NCI-H2171 treated with DMSO at 0.1 percent for 48 hours (cell line): ENCODE measurements around the gene GGCX.
"Not testable (repeated sequence)": the region's sequence is repeated elsewhere in the genome, so short reads cannot be mapped to it uniquely, and the experiment has no call there.

Experiments used
- DNase-seq: peaks from one replicate; lab custom pipeline; 2025; lab: John Stamatoyannopoulos, UW

The GGCX gene

DNA sequence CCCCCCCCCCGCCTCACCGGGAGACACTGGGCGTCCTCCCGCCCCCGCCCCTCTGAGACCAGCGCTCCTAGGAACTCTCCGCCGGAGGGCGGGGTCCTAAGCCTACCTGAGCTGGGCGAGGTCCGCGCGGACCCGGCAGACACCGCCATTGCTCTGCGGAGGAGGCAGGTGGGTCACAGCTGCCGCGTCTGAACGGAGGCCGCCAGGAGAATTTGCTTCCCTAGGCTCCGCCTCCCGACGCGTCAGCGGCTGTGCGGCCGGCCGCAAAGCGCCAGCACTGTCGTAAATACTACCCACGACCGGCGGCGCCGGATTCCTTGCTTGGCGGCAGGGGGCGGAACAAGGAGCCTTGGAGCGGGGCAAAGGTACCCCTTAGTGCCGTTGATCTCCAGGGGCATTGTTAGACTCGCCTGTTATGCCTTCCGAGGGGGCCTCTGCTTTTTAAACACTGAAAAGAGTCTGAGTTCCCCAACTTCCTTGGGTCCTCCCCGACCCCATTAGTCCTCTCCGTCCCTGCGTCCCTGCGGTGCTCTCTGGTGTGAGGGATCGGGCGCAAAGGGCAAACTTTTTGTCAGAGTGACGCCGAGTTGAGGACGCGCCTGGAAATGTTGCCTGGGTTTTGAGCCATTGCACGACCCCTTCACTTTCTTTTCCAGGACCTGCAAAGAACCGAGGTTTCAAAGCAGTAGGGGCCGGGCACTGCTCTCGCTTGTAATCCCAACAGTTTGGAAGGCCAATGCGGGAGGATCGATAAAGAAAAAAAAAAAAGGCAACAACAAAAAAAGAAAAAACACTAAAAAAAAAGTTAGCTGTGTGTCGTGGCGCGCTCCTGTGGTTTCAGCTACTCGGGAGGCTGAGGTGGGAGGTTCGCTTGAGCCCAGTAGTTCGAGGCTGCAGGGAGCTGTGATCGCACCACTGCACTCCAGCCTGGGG is at the start of gene GGCX:
Gene GGCX (minus strand): TSS at position 214 of the 933 bp plus-strand sequence. CDS start 65 bp downstream, at position 149.
- peak; percentile 96 for DNase-seq

DNA sequence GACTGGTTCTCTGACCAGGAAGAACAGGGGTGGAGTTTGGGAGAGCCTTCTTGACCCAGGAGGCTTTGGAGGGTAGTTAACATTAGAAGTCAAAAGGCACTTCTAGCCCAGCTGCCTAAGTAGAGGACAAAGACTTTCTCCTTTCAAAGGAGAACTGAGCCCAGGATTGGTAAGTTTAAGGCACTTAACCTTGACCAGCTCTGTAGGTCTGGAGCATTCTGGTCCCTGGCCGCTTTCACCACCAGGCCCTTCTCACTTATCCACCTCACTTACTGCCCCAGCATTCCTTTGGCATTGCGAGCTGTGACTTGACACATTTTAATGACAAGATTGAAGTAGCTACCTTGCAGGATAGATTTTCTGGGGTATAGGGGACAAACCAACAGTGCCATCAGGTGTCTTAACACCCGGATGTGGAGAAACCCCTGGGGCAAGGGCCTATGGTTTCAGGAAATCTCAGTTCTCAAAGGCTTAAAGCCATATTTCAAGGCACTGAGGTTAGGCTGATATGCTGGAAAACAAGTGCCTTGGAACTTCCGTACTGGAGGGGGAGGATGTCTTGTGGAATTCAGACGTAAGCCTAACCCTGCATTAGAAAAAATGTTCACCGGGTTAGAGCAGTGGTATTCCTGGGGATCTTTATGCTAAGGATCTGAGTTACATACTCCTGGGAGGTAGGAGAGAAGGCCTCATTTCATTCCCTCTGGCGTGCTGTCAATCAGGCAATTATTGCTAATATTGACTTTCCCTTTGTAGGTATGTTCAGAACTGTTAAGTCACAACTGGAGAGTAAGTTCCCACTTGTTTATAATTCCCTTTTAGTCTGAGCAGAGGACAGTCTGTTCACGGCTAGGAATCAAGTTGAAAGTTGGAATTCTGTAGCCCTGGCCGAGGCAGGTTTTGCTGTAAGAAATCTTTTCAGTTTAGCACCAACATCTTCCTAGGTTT is 46.2 kb upstream of the GGCX start:
- no peak for DNase-seq

DNA sequence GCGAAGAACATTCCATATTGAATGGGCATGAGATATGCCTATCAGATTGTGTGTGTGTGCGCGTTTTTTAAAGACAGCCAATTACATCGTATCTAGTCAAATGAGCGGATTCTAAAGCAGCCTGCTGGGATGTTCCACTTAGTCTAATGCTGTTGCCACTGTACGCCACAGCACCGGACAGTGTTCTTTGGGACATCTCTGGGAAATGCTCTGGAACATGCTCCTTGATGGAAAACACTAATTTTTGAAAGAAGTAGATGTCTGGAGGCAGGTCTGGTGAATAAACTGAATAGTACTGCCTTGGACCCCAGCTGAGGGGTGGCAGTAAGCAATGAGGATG is 44.8 kb upstream of the GGCX start:
- DNase-seq, result no peak

DNA sequence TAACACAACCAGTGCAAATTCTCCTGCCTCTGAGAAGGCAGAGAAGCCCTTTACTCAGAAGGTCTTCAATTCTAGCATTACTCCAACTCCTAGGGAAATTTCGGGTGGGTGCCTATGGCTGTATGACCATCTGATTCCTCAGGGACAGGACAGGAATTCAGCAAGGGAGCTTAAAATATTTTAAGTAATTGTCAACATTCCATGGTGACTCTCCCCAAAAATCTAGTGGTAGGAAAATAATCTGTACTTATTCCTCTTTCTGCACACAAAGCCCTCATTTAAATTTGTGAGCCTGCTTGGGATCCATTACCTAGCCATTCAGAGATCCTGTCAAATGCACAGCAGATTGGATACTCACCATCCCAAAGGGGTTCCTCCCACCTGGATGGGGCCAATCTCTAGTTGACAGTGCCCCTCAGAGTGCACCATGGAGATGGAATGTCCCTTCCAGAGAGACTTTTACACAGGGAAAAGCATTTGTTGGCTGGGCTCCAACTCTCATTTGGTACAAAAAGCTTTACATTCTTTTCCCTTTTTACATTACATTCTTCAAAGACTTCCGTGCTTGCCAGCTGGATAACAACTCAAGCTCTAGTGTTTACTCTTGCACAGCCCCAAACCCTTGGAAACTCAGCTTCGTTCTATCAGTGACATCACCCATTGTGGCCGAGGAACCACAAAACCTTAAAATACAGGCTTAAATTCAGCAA is 44.3 kb upstream of the GGCX start:
- no peak for DNase-seq

DNA sequence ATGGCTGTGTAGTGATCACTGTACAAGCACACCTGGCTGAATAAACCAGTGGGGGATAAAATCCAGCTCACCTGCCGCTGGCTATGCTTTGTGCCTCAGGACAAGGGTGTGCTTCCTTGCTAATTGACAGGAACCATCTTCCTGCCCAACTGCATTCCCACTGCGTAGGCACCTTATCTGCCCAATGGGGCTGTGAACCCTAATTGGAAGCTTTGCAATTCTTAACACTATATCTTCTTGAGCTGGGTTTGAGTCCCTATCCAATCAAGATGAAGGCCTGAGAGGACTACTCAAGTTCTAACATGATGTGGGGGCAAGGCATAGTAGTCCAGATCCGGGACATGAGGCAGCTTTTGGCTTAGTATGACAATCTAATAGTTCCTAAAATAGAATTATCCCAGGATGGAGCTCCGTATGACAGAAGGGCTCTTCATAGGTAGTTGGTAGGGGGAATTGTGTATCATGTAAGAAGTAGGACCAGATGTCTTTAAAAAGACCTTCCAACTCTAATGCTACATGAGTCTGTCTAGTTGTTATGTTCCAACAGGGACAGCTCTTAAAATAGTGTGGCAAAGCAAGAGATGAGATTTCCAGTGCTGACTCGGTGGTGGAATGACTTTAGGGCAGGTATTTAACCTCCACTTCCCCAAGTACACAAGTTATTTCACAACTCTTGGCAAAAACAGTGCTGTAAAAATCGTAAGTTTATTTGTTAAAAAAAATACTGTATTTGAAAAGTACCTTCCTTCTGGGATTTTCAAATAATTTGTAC is 43.5 kb upstream of the GGCX start:
- no peak for DNase-seq

DNA sequence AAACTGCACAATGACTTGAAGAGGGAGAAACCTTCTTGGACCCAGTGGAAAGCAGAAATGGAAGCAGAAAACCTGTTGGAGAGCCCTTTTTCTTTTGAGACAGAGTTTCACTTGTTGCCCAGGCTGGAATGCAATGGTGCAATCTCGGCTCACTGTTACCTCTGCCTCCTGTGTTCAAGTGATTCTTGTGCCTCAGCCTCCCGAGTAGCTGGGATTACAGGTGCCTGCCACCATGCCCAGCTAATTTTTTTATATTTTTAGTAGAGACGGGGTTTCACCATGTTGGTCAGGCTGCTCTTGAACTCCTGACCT is 42.8 kb upstream of the GGCX start:
- not testable (repeated sequence) for DNase-seq

DNA sequence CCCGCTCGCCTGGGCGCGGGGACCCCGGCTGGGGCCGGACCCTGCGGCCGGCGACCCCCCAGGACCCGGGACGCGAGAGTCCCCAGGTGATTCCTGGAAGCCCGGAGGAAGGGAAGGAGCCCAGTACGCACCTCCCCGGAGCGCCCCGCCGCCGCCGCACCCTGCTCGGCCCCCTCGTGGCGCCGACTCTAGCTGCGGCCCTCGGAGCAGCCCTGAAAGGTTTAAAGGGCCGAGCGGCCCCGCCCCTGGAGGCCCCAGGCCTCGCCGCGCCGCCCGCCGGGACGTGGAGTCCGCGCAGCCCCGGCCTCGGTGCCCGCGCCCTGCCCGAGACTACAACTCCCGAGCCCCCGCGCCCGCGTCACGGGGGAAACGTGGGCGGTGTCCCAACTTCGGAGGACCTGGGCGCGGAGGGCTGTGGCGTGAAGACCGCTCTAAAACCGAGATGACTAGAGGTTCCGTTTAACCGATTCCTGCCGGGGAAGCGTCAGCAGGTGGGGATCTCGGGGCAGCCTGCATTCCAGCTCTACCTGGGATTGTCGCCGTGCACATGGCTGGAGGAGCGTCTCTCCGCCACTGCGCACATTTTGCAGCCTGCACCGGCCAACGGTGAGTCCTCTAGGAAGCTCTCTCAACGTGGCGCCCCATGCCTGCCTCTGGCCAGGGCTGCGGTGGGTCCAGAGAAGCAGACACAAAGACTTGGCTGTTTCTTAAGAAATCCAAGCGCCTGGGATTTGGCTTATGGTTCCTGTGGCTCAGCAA is 41.4 kb upstream of the GGCX start, which contains the start of gene TMEM150A:
Gene TMEM150A (minus strand): TSS at position 223 of the 759 bp plus-strand sequence. CDS start 750 bp downstream, outside the sequence.
- DNase-seq, result peak; percentile 75

DNA sequence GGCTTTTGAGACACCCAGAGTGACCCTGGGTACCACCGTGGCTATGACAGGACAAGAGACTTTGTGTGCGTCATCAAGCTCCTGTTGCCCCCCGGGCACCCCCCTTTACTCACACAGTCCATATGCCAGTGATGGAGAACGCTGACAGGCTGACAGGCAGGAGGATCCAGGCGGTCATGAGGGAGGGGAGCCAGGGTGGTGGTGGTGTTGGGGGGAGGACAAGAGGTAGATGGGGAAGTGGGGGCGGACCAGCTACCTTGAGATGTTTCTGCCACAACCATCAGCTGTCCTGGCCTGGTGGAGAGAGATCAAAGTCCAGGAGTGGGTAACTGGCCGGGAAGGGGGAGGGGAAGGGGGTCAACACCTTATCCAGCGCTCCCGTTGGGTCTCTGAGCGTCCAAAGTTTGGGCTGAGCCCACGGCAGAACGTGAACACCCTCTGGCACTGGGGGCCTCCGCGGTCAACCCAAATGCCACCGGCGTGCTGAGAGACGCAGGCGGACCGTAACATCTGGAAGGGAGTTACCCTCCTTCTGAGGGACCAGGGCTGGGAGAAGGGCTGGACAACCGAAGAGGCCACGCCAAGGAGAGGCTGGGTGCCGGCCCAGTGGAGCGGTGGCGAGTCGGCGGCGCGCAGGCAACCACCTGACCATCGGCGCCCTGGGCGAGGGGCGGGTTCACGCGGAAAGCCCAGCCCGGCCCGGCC is 40.6 kb upstream of the GGCX start:
- DNase-seq, result no peak

DNA sequence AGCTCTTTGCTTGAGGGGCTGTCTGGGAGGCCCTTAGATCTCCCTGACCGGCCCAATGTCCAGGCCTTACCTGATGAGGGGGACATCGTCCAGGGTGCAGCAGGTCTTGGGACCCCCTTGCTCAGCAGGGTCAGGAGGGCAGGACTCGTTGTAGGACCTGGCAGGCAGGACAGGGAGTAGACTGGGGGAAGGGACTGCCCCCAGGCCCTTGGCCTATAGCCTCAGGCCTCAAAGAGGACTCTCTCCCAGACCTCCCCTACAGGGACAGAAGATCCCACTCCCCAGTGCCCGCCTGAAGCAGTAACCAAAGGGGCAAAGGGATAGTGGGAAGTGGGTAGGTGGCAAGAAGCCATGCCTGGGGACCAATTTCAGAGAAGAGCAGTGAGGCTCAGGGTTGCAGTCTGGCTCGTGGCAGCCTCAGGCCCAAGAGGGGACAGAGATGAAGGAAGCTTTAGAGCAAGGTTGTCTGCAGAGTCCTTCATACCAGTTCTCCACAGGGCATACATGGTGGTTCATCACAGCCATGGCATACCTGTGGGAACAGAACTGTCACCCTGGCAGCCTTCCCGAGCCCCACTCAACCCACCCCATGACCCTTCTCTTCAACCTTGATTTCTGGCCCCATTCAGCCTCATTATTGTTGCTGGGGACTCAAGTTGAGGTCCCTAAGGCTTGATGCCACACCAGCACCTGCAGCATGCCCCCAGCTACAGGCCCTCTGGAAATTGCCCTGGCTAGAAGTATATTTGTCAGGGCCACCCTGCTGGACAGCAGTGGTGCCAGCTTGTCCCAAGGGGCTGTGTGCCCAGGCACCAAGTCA is 39.9 kb upstream of the GGCX start:
- no peak for DNase-seq

DNA sequence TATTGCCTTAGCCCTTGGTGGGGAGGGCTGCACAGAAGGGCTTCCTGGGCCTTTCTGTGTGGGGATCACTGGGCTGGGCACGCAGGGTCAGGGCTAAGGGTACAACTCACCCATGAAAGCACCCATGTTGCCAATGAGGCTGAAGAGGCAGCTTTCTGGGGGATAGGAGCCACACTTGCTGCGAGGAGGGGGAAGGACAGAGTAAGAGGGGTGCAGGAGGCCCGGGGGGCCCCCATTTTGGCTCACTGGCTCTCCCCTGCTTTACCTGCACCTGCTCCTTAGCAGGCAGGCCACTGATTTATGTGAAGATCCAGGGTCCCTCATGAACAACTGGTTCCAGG is 38.9 kb upstream of the GGCX start:
- DNase-seq, result no peak

DNA sequence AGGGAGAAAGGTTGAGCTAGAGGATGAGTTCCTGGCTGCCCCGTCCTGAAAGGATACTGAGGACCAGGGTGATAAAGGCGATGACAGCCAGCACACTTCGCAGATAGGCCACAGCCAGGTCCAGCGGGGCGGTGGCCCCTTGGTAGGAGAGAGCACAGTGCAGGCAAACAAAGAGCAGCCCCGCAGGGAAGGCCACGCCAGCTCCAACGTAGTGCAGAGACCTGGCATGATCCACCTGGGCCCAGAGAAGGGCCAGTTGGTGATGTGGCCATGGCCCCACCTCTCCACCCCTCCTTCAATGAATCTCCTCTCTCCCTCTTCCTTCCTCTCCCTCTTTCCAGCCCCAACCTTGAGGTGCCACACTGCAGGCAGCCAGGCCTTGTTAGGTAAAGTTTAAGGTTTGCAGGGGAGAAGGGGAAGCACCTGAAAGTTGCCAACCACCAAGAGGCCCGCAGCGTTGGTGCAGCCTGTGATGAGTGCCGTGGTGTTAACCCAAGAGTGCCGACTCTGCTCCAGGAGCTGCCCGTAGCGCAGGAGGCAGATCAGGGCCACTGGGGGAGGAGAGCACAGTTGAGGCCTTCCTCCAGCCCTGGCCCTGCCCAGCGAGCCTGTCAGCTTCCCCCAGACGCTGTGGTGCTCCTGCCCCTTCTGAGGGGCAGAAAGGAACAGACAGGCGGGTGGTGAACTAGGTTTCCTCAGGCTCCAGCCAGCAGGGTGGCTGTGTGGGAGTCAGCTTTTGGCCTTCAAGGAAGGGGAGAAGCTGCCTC is 38.4 kb upstream of the GGCX start:
- DNase-seq, result no peak

DNA sequence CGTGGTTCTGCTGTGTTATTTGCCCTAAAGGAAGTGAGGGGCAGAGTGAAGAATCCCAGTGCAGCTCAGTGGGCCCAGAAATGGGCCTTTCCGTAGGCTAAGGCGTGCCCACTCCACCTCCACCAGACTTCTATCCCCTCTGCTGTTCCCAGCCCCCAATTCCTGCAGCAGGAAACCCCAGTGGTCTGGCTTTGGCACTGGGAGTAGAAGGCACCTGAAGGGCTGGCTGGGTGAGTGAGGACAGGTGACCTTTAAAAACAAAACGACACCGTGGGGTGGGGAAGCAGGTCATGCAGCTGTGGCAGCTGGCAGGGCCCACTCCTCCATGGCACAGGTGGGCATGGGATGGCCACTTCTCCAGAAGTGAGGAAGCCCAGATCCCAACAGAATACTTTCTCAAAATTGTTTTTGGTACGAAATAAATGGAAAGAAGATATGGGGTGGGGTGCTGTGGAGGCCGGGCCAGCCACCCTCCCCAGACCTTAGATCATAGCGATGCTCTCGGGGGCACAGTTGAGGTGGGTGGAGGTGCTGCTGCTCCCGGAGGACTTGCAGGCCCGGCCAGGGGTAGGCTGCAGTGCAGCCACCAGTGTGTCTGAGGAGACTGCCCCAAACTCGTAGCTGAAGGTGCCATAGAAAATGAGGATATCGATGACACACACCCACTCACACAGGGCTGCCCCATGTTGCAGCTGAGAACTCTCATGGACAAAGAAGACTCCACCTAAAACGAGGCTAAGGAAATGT is 37.5 kb upstream of the GGCX start:
- no peak for DNase-seq

DNA sequence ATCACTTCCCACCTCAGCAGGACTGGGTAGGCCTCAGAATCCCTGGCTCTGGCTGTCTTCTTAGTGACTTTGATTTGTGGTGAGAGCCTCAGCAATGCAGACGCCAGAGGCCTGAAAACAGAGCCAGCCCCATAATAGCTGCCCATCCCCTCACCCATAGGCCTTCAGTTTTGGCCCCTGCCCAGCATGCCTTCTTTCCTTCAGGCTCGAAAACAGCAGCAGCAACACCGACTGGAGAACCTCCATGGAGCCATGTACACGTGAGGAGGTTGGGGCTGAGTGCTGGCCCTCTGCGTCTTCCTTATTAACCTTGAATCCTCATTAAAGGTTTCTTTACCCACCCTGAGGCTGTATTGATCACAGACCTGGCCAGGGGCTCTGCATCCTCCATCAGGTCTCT is 35.9 kb upstream of the GGCX start:
- DNase-seq, result no peak

DNA sequence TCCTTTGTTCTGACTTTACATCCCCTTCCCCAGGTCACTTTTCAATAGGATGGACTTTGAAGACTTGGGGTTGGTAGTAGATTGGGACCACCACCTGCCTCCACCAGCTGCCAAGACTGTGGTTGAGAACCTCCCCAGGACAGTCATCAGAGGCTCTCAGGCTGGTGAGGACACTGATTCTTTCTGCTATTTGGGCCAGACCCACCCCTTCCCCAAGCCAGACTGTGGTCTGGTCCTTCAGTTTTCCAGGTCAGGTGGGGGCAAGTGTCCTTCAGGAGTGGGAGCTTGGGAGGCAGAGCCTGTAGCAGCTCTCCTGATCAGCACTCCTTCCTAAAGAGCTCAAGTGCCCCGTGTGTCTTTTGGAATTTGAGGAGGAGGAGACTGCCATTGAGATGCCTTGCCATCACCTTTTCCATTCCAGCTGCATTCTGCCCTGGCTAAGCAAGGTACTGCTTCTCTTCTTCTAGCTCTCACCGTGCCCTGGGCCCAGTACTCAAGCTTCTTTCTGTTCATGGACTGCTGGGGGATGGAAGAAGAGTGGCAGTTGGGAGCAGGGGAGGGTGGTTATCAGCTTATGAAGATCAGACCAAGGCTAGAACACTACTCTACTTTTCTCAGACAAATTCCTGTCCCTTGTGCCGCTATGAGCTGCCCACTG is 35.3 kb upstream of the GGCX start:
- no peak for DNase-seq

DNA sequence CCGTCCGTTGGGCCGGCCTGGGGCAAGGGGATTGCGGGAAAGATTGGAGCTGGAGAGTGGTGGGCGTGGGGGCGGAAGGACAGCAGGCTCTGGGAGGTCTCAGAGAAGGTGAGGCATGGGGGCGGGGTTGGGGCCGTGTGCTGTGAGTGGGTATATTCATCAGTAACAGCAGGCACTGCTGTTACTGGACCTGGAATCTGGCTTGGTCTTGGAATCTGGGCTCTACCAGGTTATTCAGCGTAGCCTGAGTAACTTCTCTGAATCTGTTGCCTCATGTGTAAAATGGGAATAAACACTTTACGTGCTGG is 34.7 kb upstream of the GGCX start:
- no peak for DNase-seq

DNA sequence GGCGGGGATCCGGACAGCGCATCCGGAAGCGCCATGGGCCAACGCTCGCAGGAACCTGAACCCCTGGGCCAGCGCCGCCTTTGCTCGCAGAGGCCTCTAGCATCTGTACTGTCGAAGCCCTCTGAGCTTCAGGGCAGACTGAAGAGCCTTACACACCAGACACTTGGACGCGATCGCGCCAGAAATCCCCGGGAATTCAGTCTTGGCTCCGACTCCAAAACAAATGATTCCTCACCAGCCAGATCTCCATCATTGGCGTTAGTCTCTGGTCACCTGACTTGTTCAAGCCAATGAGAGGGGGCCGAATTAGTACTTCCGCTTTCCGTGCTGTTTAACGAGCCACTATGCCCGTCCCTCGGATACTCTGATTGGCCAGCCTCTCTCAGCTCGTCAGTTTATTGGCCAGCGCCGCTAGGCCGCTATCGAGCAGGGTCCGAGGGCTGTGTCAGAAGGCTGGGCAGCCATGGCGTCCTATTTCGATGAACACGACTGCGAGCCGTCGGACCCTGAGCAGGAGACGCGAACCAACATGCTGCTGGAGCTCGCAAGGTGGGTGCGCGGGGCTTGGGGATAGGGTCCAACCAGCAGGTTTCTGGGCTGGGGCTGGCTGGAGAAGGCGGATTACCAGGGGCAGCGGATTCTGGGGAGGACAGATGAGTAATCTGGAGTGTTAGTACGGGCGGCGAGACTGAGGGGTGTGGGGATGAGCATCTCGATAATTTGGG is 34.2 kb upstream of the GGCX start, which contains the start of gene RNF181:
Gene RNF181 (plus strand): TSS at position 445 of the 725 bp plus-strand sequence. CDS start 19 bp downstream, at position 464.
- DNase-seq, result peak; percentile 99
